Activated naive CD4-positive, alpha-beta T cell treated with Interleukin-2 at 50 U/mL for 16 hours (primary cell): Measurements from ENCODE around the gene IFITM2.
A peak's percentile ranks its signal among the peaks of the same experiment; 100 is the strongest.
"Not testable (repeated sequence)": the region's sequence is repeated elsewhere in the genome, so short reads cannot be mapped to it uniquely, and the experiment has no call there.

Source experiments
- DNase-seq: peaks from one replicate; pipeline ENCODE4 v3.0.0-alpha.2; 2020

Gene IFITM2

DNA sequence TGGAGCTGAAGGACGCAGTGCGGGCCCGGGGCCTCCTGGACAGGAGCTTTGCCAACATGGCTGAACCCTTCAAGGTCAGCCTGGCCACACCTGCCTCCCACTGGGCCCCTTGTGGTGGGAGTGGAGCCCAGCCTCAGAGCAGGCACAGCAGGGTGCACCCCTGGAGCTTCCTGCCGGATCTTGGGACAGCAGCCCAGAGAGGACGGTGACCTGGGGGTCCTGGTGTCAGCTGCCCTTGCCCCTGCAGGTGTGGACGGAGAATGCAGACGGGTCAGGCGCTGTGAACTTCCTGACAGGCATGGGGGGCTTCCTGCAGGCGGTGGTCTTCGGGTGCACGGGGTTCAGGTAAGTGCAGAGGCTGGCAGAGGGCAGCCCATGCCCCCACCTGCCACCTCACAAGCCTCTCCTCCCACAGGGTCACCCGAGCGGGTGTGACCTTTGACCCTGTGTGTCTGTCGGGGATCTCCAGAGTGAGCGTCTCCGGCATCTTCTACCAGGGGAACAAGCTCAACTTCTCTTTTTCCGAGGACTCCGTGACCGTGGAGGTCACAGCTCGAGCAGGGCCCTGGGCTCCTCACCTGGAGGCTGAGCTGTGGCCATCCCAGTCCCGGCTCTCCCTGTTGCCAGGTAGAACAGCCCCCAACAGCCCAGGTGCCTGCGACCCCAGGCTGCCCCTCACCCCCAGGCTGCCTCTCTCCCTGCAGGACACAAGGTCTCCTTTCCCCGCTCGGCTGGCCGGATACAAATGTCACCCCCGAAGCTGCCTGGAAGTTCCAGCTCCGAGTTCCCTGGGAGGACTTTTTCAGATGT, 13.6 kb upstream of the IFITM2 start:
- DNase-seq, result no peak

GRCh38 chr11:294780-295179, 12.8 kb upstream of the IFITM2 start:
- DNase-seq, result no peak

GRCh38 chr11:295351-296170, 12.1 kb upstream of the IFITM2 start:
- DNase-seq, result no peak

GRCh38 chr11:296171-297050, 11.2 kb upstream of the IFITM2 start:
- no peak for DNase-seq

DNA sequence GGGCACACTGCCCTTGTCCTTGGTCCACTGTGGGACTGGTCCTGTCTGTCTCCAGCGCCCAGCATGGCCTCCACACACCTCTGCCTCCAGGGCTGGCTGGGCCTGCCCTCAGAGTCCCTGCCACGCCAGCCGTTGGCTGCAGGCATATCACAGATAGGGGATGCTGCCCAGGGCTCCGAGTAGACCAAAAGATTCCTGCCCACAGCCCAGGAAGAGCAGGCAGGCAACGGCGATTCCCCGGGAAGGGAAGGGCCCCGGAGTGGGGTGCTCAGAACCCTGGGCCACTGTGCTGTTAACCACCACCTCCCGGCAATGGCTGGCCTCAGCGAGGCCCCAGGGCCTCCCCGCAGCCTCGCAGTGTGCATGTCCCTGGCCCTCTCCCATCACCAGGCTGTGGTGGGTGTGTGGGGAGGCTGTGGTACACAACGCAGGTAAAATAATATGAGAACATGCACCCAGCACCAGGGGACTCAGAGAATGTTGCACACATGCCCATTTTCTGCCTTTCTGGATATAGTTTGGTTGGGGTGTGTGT, 10.5 kb upstream of the IFITM2 start:
- no peak for DNase-seq

GRCh38 chr11:297586-298405, 9.8 kb upstream of the IFITM2 start:
- no peak for DNase-seq

- no peak for DNase-seq
Observed at GRCh38 chr11:298406-299065, 9.1 kb upstream of the IFITM2 start.

GRCh38 chr11:299081-299891, 8.3 kb upstream of the IFITM2 start, which contains the start of gene IFITM5:
Gene IFITM5 (minus strand): TSS chr11:299526. CDS start chr11:299490, 36 bp downstream.
- DNase-seq, result no peak

DNA sequence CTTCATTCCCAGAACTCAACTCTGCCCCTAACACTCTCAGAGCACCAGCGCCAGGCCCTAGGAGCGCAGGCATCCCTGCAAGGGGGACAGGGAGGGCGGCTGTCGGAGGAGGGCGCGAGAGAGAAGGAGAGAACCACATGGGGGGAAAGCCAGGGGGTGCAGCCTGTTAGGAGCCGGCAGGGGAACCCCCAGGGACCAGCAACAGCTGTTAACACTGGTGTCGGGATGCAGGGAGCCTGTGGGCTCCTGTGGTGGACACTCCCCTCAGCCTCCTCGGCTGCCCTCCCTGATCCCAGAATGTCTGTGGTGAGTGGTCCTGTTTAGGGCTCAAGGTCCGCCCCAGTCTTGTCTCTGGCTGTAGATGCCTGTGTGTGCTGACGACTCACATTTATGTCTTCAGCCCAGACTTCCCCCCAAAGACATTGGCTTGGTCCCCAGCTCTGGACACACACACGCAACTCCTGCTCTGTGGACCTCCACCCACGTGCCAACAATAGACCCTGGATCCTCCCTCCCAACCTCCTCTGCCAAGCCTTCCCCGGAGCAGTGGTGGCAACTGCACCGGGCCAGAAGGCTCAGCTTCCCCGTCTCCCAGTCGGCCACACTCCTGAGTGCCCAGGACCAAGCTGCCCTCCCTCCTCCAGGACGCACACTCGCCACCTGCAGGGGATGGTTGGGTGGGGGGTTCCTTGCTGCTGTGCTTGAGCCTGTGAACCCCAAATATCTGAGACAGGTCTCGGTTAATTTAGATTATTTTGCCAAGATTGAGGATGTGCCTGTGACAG, 7.5 kb upstream of the IFITM2 start:
- no peak for DNase-seq

DNA sequence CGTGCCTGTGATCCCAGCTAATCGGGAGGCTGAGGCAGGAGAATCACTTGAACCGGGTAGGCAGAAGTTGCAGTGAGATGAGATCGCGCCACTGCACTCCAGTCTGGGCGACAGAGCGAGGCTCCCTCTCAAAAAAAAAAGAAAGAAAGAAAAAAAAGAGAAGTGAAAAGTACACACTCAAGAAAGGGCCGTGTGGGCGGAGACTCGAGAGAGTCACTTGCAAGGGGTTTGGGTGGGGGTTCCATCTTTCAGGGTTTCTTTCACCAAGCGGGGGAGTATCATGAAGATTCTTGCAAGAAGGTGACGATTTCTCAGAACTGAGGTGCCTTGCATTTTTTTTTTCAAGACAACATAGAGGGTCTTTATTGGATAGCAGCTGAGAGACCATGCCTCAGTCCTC, 4.3 kb upstream of the IFITM2 start:
- no peak for DNase-seq

DNA sequence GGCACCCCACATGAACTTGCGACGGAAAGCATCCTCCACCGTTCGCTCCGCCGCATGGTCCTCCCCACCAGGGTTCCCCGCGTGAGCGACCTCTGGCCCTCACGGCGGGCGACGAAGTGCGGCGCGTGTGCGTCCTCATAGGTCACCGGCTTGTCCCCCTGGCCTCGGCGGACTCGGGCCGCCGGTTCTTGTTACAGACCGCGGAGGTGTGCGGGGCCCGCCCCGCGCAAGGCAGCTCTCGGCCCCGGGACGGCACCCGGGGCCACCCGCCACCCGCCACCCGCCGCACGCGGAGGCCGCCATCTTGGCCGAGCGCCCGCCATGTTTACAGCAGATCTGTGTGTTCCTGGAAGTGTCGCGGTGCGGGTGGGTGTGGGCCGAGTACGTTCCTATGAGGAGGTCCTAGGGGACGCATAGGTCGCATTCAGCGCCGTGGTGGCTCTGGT, 3.5 kb upstream of the IFITM2 start:
- DNase-seq, result no peak

GRCh38 chr11:304915-305843, 2.4 kb upstream of the IFITM2 start:
- peak; percentile 62 for DNase-seq

DNA sequence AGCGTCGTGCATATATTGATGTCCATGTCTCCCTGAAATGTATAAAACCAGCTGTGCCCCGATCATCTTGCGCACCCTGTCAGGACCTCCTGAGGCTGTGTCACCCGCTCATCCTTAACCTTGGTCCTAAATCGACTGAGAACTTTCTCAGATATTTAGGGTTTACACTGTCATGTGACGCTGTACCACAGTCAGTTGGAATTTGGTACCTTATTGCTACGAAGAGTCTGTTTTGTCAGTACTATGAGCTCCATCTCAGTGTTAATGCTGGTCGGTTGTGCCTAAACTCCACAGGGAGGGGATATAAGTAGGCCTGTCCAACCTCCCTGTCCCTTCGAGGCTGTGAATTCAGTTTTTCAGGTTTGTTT, 1.8 kb upstream of the IFITM2 start:
- no peak for DNase-seq

DNA sequence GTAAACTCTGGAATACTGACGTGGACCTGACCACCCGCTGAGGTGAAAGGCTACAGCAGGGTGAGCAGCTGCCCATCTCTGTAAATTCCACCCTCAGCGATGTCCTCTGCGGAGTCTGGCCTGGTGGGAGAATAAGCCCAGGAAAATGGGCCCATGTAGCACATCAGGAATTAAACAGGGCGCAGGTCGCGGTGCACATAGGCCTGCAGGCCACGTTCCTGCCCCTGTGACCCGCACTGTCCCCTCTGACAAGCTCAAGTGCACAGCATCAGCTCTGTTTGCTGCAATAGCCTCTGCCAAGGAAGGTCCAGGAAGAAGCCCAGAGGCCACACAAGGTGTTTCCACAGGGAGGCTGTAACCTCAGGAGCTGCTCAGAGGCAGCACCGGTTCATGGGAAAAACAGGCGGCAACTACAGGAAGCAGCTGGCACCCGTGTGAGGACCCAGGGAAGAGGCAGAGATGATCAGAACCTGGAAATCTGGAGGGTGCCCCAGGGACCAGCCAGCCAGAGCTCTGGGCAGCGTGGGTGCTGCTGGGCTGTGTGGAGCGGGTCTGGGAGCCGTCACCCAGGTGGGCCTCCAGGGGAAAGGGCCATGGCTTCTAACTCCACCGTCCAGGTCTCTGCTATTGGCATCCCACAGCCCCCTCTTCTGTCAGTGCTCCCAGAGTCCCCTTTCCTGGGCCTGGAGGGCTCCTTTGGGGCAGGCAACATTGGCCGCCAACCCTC, 808 bp upstream of the IFITM2 start:
- DNase-seq, result no peak

DNA sequence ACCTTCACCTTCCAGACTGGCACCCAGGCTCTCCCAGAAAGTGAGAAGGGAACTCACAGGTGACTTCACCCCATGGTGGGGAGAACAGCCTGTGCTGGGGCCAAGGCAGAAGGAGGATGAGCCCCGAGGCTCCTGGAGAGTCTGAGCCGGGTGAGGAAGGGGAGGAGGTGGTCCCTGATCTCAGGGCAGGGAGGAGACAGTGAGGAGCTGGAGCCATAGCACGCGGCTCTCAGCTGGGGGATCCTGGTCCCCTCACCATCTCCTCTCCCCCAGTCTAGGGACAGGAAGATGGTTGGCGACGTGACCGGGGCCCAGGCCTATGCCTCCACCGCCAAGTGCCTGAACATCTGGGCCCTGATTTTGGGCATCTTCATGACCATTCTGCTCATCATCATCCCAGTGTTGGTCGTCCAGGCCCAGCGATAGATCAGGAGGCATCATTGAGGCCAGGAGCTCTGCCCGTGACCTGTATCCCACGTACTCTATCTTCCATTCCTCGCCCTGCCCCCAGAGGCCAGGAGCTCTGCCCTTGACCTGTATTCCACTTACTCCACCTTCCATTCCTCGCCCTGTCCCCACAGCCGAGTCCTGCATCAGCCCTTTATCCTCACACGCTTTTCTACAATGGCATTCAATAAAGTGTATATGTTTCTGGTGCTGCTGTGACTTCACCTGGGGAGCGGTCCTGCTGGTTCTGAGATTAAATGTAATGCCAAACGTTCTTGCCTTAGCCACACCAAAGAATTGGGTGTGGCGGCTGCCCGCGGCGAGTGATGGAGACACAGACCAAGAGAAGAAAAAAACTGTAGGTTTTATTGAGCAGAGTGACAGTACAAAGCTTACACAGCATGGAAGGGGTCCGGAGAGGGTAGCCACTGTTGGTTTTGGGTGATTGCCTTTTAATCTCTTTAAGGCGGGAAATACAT, 1.4 kb downstream of the IFITM2 start:
- not testable (repeated sequence) for DNase-seq

- DNase-seq, result not testable (repeated sequence)
Observed at GRCh38 chr11:309979-310572, 2.5 kb downstream of the IFITM2 start.
